T47D (cell line): ENCODE measurements around the gene TBRG4.

Source experiments
- DNase-seq, 2 experiments: peaks; one replicate each; pipeline versions ENCODE4 v3.0.0 to v3.0.0-alpha.2; 2011 to 2012; ENCODE audit warnings: low read depth in 1 of 2, low spot score in 1 of 2
- JUND ChIP-seq: IDR thresholded peaks from 2 replicates; pipeline ENCODE4 v1.6.1; 2012; ENCODE audit warnings: low read depth
- in situ Hi-C: cut with HindIII; loops from 2 replicates; pipeline ENCODE4 v1.10.0; 2016; ENCODE audit warnings: low sequenced_read_pairs, low pct_unique_long_range_greater_than_20kb

Gene TBRG4

GRCh38 chr7:45057878-45058277, 53.6 kb downstream of the TBRG4 start:
- no peak for TF ChIP-seq JUND
- no peak for DNase-seq
- in situ Hi-C loops: no loop called here

DNA sequence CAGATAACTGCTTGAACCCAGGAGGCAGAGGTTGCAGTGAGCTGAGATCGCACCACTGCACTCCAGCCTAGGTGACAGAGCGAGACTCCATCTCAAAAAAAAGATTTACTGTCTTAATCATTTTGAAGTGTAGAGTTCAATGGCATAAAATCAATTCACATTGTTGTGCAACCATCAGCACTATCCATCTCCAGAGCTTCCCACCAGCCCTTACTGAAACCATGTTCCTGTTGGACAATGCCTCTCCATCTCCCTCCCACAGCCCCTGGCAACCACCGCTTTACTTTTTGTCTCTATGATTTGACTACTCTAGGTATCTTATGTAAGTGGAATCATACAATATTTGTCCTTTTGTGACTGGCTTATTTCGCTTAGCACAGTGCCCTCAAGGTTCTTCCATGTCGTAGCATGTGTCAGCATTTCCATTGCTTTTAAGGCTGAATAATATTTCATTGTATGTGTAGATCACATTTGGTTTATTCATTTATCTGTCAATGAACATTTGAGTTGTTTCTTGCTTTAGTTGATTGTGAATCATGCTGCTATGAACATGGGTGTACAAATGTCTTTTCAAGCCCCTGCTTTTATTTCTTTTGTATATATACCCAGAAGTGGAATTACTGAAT, 55.8 kb downstream of the TBRG4 start:
- in situ Hi-C loops: no loop called here

GRCh38 chr7:45055016-45055415, 56.5 kb downstream of the TBRG4 start:
- no peak for TF ChIP-seq JUND
- in situ Hi-C loops: no loop called here

More for the DNA sequence above, 55.8 kb downstream of the TBRG4 start:
- no peak for TF ChIP-seq JUND
- no peak for DNase-seq

GRCh38 chr7:45054442-45054841, 57.1 kb downstream of the TBRG4 start:
- in situ Hi-C loops: no loop called here
- TF ChIP-seq JUND: no peak
- no peak for DNase-seq

More at GRCh38 chr7:45055016-45055415, 56.5 kb downstream of the TBRG4 start:
- DNase-seq: no peak

DNA sequence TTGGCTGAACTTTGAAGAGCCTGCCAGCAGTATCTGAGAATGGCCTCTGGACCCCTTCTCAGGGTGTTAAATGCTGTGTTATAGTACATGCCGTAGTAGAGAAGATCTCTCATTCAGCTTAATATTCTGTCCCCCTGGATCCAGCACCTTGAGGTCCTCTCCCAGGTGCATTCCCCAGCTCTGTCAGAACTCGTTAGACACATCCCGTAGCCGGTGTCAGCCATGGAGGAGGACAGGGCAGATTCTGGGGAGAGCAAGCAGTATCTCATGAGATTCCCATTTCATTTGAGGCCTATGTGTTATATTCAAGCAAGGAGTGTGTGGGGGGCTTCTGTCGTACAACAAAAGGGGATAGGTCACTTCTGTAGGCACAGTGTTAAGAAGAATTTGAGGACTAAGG, 57.6 kb downstream of the TBRG4 start:
- DNase-seq: no peak
- in situ Hi-C loops: no loop called here
- no peak for TF ChIP-seq JUND

DNA sequence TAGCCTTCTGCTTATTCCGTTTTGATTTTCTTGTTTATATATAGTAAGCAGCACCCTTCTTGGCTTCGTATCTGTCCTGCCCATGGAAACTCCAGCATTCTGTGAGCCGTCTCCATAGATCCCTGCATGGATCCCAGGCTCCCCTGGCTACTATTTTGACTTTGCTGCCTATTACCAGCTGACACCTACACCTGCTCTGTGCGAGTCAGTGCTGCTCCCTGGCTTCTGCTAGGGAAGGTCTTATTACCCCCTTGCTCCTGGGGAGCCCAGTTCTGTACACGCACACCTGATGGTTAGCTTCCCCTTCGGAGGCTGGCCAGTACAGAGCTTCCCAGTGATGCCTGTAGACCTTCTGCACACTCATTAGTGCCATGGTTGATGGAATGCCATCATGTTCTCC, 58.1 kb downstream of the TBRG4 start:
- DNase-seq: no peak
- in situ Hi-C loops: no loop called here
- no peak for TF ChIP-seq JUND

GRCh38 chr7:45052011-45052410, 59.5 kb downstream of the TBRG4 start:
- in situ Hi-C loops: no loop called here
- no peak for DNase-seq
- TF ChIP-seq JUND: no peak

DNA sequence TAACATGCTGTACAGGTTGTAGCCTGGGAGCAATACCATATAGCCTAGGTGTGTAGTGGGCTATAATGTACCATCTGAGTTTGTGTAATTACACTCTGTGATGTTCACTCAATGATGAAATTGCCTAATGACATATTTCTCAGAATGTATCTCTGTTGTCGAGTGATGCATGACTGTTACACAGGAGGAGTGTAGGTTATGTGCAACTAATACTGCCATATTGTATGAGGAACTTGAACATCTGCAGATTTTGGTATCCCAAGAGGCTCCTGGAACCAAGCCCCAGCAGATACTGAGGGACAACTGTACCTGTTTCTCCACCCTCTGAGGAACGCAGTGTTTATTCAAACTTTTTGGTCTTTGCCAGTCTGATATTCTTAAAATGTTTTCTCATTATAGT, 61.3 kb downstream of the TBRG4 start:
- in situ Hi-C loops: no loop called here
- DNase-seq: no peak
- TF ChIP-seq JUND: no peak
